GM21717 (cell line): ENCODE measurements around the gene CELSR3.

Experiments used
- ATAC-seq: cut with Tn5 transposase; IDR thresholded peaks from one replicate; pipeline ENCODE4 v1.9.1; 2021; ENCODE audit warnings: mild to moderate bottlenecking, moderate library complexity; ENCODE audit not compliant: unreplicated experiment

CELSR3 gene

DNA sequence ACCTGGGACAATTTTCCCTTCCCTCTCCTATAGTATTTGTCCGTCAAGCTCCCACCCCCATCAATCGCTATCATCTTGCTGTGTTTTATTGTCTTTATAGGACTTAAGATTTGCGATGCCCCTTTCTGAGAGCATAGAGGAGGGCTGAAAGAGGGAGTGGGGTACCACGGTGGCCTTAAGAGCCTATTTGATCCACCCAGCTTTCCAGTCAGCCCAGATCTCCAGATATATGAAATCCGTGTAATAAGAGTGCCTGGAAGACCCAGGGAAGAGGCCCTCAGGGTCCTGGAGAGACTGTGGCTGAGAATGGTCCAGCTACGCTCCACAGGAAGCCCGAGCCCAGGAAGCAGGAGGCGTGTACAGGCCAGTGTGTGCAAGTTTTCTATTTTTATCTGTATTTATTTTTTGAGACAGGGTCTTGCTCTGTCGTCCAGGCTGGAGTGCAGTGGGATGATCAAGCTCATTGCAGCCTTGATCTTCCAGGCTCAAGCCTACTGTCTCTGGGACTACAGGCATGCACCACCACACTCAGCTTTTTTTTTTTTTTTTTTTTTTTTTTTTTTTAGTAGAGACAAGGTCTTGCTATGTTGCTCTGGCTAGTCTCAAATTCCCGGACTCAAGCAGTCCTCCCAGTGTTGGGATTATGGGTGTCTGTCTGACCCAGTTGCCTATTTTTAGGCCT lies 24.0 kb upstream of the CELSR3 start:
- ATAC-seq: no peak

GRCh38 chr3:48685603-48686511 lies 23.2 kb upstream of the CELSR3 start, which contains the start of gene NCKIPSD:
Gene NCKIPSD, minus strand, starts transcription at chr3:48685915. Its CDS starts 108 bp downstream, at chr3:48685807.
- ATAC-seq: peak; percentile 77

GRCh38 chr3:48685293-48685602 lies 22.6 kb upstream of the CELSR3 start:
- ATAC-seq: no peak

DNA sequence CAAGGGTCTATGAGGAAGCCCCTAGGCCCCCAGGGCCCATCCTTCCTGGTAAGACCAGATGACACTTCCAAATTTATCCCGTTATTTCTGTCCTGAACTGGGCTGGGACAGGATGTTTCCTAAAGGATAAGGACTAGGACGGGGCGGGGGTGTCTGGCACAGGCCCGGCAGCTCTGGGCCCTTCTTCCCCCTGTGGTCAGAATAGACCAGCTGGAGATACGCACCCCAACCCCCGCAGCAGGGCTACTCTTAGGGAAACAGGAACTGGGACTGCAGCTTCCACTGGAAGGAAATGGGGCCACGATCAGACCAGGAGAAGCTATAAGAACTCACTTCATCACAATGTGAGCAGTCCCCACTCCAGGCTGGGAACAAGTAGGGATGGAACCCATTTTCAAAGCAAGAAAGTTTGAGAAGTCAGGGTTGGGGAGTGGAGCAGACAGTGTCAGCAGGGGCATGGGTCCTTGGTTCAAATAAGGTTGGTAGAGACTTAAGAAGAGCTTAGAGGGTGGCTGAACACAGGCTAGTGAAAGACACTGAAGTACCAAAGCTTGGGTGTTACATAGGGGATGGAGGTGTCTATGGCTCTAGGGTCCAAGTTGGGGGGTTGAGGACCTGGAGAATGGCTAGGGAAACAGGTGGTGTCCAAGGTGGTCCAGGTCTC lies 21.9 kb upstream of the CELSR3 start:
- ATAC-seq: no peak

- no peak for ATAC-seq
Measured at GRCh38 chr3:48684054-48684349, 21.3 kb upstream of the CELSR3 start.

DNA sequence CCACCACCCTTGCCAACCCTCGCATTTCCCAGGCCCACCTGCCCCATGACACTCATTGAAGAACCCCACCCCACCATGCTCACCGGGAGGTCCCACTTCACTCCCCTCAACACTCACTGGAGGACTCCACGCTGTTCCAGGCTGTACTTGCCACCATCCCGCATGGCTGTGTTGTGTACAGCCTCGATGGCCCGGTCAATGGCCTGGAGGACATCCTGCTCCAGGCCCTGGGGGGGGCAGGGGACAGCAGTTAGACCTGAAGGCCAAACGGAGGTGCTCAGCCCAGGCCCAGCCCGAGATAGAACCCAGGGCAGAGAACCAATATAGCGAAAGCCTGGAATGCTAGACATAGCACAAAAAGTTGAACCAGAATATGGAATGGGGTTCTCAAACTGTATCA lies 20.1 kb upstream of the CELSR3 start:
- no peak for ATAC-seq

DNA sequence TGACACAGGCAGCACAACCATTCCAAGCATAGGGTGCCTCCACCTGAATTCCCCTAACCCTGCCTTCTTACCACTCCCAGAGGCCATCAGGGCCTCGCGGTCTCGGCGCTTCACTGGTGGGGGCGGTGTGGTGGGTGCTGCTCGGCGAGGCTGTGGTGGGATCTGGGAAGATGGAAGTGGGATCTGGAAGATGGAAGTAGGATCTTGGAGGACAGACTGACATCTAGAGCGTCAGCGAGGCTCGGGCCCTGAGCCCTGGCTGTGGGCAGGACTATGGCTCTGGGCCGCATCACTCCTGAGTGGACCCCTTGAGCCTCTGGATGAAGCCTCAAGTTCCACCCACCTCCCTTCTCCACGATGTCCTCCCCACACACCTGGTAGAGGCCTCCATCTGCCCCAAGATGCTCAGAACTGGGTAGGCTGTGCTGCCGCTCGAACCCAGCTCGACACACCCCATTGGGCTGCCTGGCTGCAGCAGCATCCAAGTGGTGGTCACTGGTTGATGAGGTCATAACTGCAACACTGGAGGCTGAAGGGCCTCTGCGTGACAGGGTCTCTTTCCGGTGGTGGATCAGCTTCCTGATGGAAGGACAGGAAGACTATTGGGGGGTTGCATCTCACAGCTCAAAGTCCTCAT lies 19.4 kb upstream of the CELSR3 start:
- ATAC-seq: no peak

- ATAC-seq: no peak
Measured at GRCh38 chr3:48681541-48681880, 18.8 kb upstream of the CELSR3 start.

DNA sequence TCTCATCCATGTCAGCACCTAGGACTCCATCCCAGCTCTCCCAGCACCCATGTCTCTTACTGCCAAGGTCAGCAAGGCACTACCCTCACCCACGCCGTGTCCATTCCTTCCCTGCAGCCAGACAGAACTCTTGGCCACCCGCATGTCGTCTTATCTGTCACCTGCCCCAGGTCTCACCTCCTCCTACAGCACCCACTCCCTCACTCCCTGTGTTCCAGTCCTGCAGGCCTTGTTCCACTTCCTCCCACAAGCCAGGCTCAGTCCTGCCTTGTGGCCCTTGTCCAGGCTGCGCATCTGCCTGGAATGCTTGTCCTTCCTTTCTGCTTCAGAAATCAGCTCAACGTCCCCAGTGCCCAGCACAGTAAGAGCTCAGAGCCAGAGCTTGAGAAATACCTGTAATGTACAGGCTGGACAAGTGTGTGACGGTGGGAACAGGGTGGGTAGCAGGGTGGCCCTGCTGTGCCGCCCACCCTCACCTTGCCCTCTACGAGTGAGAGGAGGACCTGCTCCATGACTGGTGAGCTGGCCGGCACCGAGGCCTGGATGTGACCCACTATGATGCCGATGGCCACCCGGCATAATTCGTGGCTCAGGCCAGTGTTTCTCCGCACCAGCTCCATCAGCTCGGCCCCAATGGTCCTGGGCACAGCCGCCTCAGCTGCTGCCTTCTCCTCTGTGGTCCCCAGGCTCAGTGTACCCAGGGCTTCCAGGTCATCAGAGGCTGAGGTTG lies 18.3 kb upstream of the CELSR3 start:
- no peak for ATAC-seq

GRCh38 chr3:48679411-48680391 lies 17.0 kb upstream of the CELSR3 start:
- ATAC-seq: no peak

GRCh38 chr3:48678566-48679380 lies 16.1 kb upstream of the CELSR3 start:
- no peak for ATAC-seq

GRCh38 chr3:48678056-48678455 lies 15.4 kb upstream of the CELSR3 start:
- no peak for ATAC-seq

DNA sequence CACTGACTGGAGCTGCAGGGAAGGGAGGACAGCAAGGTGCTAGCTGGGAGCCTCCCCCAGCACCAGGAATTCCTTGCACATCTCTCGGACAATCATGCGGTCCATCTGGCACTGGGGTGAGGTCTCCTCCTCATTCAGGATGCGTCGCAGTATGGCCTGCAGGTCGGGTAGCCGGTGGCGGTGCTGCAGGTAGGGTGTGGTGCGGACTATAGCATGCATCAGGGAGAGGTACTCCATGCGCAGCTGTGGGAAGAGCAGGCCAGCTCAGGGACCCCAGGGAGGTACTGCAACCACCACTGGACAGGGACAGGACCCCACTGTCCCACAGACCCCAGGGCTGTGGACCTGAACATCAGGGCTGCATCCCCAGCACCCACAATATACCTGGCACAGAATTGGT lies 11.8 kb upstream of the CELSR3 start:
- no peak for ATAC-seq

GRCh38 chr3:48672522-48672921 lies 9.8 kb upstream of the CELSR3 start:
- no peak for ATAC-seq

DNA sequence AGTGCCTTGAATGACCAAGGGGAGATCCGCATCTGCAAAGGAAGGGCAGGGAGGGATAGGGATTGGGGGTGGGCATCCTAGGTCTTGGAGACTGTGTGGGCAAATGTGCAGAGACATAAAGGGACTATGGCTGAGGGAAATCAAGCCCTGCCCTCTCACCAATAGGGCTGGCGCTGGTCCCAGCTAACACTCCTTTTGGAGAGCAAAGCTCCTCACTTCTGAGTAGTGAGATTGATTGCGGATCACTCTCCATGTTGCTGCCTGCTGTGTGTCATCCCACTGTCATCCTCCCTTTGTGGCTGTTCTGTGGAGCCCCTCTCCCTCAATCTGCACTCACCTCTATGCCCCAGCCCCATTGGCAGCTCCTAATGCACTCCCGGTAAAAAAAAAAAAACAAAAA lies 2.2 kb upstream of the CELSR3 start:
- no peak for ATAC-seq

DNA sequence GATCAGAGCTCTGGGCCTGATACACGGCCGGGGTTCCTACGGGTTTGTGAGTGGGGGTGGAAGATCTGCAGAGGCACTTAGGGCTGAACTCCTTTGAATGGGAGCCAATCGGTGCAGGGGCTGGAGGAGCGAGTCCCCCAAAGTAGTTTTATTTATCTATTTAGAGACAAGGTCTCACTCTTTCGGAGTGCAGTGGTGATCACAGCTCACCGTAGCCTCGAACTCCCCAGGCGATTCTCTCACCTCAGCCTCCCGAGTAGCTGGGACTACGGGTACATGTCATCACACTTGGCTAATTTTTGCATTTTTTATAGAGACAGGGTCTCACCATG lies 1.6 kb upstream of the CELSR3 start:
- ATAC-seq: no peak

DNA sequence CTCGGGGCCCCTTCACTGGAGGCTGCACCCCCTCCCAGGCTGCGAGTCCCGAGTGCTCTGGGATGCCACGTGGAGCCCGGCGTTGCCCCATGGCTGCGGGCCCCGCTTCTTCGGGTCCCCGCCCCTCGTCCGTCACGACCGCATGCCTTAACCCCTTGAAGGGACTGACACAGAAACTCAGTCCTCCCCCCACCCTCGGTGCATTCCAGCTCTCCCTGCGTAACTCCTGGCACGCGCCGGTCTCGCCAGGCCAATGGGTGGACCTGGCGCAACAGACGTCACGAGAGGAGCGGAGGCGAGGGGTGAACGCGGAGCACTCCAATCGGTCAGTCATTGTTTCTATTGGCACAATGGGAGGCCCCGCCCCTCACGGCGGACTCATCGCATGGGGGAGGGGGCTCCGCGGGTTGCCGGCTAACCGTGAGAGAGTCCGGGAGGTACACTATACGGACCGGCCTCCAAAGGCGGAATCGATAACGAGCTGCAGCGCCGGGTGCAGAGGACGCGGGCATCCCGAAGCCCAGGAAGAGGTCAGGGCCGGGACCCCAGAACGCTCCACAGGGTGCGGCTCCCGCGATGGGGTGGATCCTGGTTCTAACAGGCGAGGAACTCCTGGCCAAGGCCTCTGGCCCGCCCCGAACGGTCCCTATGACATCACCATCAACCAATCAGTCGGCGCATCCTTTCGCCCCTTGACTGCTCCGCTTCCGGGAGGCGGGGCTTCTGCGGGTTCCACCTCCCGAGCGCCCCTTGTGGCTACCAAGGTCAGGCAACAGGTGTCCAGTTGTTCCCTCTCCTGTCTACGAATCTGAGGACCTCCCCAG lies 1.0 kb upstream of the CELSR3 start:
- ATAC-seq: peak; percentile 78

DNA sequence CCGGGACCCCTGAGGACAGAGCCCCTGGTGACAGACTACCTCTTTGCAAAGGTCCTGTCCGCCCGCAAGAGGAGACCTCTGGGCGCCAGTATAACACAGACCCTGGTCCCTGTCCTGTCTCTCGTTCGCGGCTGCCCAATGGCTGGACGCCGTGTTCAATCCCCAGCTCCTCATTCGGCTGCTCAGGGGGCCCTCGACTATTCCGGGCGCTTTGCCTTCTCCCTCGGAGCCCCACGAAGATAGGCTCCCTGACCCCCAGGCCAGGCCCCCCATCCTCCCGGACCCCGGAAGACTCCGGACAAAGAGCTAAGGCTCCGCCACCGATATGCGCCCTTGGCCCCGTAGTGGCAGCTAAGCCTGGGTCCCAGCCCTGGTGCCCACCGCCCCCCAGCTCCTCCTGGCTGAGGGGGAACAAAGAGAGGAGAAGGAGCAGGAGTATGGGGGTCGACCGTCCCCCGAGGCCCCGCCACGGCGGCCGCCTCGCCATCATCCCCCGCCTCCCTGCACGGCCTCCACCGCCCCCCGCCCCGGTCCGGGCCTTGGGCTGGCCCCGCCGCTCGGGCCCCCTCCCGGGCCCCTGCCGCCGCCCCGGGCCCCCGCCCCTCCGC lies 437 bp downstream of the CELSR3 start:
- ATAC-seq: no peak
